Liver (tissue), 9 donors: ENCODE measurements around the gene ARX. TPM values are rescaled to one million over a fixed set of nuclear protein-coding genes. Genes with fewer than 3 reads are reported as not detected.

Experiments used
- DNase-seq: peaks from one replicate; pipeline ENCODE4 v3.0.0-alpha.2; 2017; ENCODE audit warnings: low spot score
- H3K27ac ChIP-seq, 2 donors: one replicate each; pipeline ENCODE4 v1.7.0; 2013; ENCODE audit warnings: inconsistent platforms in 2 of 2, low read length in 2 of 2, control low read depth in 1 of 2, low read depth in 1 of 2, mild to moderate bottlenecking in 1 of 2
- H3K27me3 ChIP-seq, 4 donors: one replicate each; pipeline versions ENCODE4 v1.6.1 to v1.7.0; 2013; ENCODE audit warnings: low read length in 3 of 4, inconsistent platforms in 1 of 4, mild to moderate bottlenecking in 1 of 4, moderate library complexity in 1 of 4; ENCODE audit not compliant: control insufficient read depth in 4 of 4, insufficient read depth in 4 of 4
- H3K36me3 ChIP-seq, 4 donors: one replicate each; pipeline versions ENCODE4 v1.6.1 to v1.7.0; 2013; ENCODE audit warnings: low read length in 3 of 4, mild to moderate bottlenecking in 3 of 4, low read depth in 1 of 4, moderate library complexity in 1 of 4; ENCODE audit not compliant: control insufficient read depth in 4 of 4, insufficient read depth in 3 of 4
- H3K4me1 ChIP-seq, 4 donors: one replicate each; pipeline versions ENCODE4 v1.6.1 to v1.7.0; 2013; ENCODE audit warnings: low read length in 3 of 4, mild to moderate bottlenecking in 3 of 4, moderate library complexity in 1 of 4; ENCODE audit not compliant: control insufficient read depth in 4 of 4, insufficient read depth in 4 of 4
- H3K4me3 ChIP-seq, 3 donors: one replicate each; pipeline versions ENCODE4 v1.6.1 to v1.7.0; 2013; ENCODE audit warnings: low read length in 3 of 3, control low read depth in 1 of 3, low read depth in 1 of 3, mild to moderate bottlenecking in 1 of 3
- H3K9ac ChIP-seq, 2 donors: one replicate each; pipeline ENCODE4 v1.7.0; 2013; ENCODE audit warnings: low read length in 2 of 2, mild to moderate bottlenecking in 2 of 2, moderate library complexity in 2 of 2, control low read depth in 1 of 2, low read depth in 1 of 2
- H3K9me3 ChIP-seq, 4 donors: one replicate each; pipeline versions ENCODE4 v1.6.1 to v1.7.0; 2013; ENCODE audit warnings: low read length in 3 of 4; ENCODE audit not compliant: control insufficient read depth in 4 of 4
- CTCF ChIP-seq: fragments of 150-350 bp; IDR thresholded peaks from 2 replicates; pipeline ENCODE4 v1.5.1; 2017; ENCODE audit warnings: improper control_type of control experiment, low read depth, low read length; ENCODE audit not compliant: missing input control
- EGR1 ChIP-seq, 2 donors: IDR thresholded peaks; 2 replicates each; pipeline ENCODE4 v1.6.1; 2016 to 2018; ENCODE audit warnings: antibody characterized with exemption in 2 of 2, low read depth in 2 of 2
- FOXA2 ChIP-seq: IDR thresholded peaks from 2 replicates; pipeline ENCODE4 v1.6.1; 2016; ENCODE audit warnings: antibody characterized with exemption
- MAX ChIP-seq: IDR thresholded peaks from 2 replicates; pipeline ENCODE4 v1.6.1; 2016; ENCODE audit warnings: antibody characterized with exemption
- NR2F2 ChIP-seq: IDR thresholded peaks from 2 replicates; pipeline ENCODE4 v1.6.1; 2016; ENCODE audit warnings: antibody characterized with exemption
- RAD21 ChIP-seq, 2 donors: IDR thresholded peaks; 2 replicates each; pipeline ENCODE4 v1.6.1; 2016; ENCODE audit warnings: antibody characterized with exemption in 2 of 2, mild to moderate bottlenecking in 2 of 2
- REST ChIP-seq: IDR thresholded peaks from 2 replicates; pipeline ENCODE4 v1.6.1; 2016; ENCODE audit warnings: antibody characterized with exemption, mild to moderate bottlenecking
- RXRA ChIP-seq, 2 donors: IDR thresholded peaks; 2 replicates each; pipeline ENCODE4 v1.6.1; 2017 to 2018; ENCODE audit warnings: antibody characterized with exemption in 2 of 2, mild to moderate bottlenecking in 1 of 2
- TAF1 ChIP-seq: conservative IDR thresholded peaks from 2 replicates; pipeline ENCODE4 v1.6.1; 2016; ENCODE audit warnings: antibody characterized with exemption, mild to moderate bottlenecking
- ZBTB33 ChIP-seq: IDR thresholded peaks from 2 replicates; pipeline ENCODE4 v1.6.1; 2016; ENCODE audit warnings: antibody characterized with exemption
- WGBS: extraction: QIAGEN DNeasy Blood & Tissue Kit; methylation state at CpG from one replicate; pipeline ENCODE4 v1.1.7; 2013; 5-methylcytosine and 5-hydroxymethylcytosine counted together
- polyA plus RNA-seq, 2 donors: library from polyadenylated mRNA; stranded (reverse) in 1 of 2; unstranded in 1 of 2; fragments of 200-250 nt in 1 of 2; fragments of >200 nt in 1 of 2; fragmentation: Nextera tagmentation in 1 of 2; extraction: Ambion mirVana in 1 of 2; gene quantifications; one replicate each; pipeline versions ENCODE4 v1.2.1 to v1.2.3, GENCODE V29; 2013 to 2015
- total RNA-seq, 2 donors: library from RNA; depleted of rRNA; stranded (reverse); fragments of >200 nt; gene quantifications; one replicate each; pipeline ENCODE4 v1.2.3, GENCODE V29; 2014
- donor health status: healthy.
- donor health status: healthy.
- donor health status: healthy.
- donor health status: healthy.
- donor health status: healthy.

The ARX gene
- total and polyA plus RNA-seq, 4 donors: not detected

- H3K9ac ChIP-seq: no peak overlapping the region
- H3K9me3 ChIP-seq: no peaks in the 10 kb centered on the region
- no peak for DNase-seq
- no peak overlapping the region for H3K4me3 ChIP-seq
- no peaks in the 10 kb centered on the region for H3K36me3 ChIP-seq
- no peaks in the 10 kb centered on the region for H3K27me3 ChIP-seq
- H3K27ac ChIP-seq: no peak overlapping the region
- H3K4me1 ChIP-seq: no peaks in the 10 kb centered on the region
- 88% methylated on average over 10 of the region's 10 CpGs for WGBS
- TF ChIP-seq NR2F2 (no peak), TAF1 (no peak), MAX (no peak), ZBTB33 (no peak), FOXA2 (no peak)
Observed at GRCh38 chrX:25039036-25039435, 23.3 kb upstream of the ARX start.

- no peak for DNase-seq
- TF ChIP-seq CTCF: peak; percentile 28
- TF ChIP-seq EGR1 (IDR thresholded peaks at IDR 0.05; ENCODE audit: low read depth in 2 of 2): no peak
- peak; percentile 55 to 63 for TF ChIP-seq RAD21 (IDR thresholded peaks at IDR 0.05)
- Histone ChIP-seq H3K27ac (no peak overlapping the region), H3K4me1 (no peaks in the 10 kb centered on the region), H3K36me3 (no peaks in the 10 kb centered on the region), H3K27me3 (no peaks in the 10 kb centered on the region), H3K9ac (no peak overlapping the region), H3K9me3 (no peaks in the 10 kb centered on the region), H3K4me3 (no peak overlapping the region)
- 85% methylated on average over 3 of the region's 3 CpGs for WGBS
Observed at GRCh38 chrX:25034889-25035288, 19.1 kb upstream of the ARX start.

GRCh38 chrX:25029288-25029825 lies 13.6 kb upstream of the ARX start:
- peaks cover 0 to 6% (median 0%) of the 10 kb centered on the region in 4 donors for H3K27me3 ChIP-seq

More at GRCh38 chrX:25029288-25029825, 13.6 kb upstream of the ARX start:
- no peaks in the 10 kb centered on the region for H3K9me3 ChIP-seq
- 90% methylated on average over 16 of the region's 16 CpGs for WGBS
- no peak overlapping the region for H3K27ac ChIP-seq
- no peaks in the 10 kb centered on the region for H3K4me1 ChIP-seq
- TF ChIP-seq MAX (no peak), REST (no peak), RAD21 (IDR thresholded peaks at IDR 0.05) (no peak), TAF1 (no peak), FOXA2 (no peak), RXRA (IDR thresholded peaks at IDR 0.05) (no peak), NR2F2 (no peak)
- H3K36me3 ChIP-seq: no peaks in the 10 kb centered on the region
- no peak overlapping the region for H3K4me3 ChIP-seq
- DNase-seq: no peak
- no peak overlapping the region for H3K9ac ChIP-seq
